GM12878 (cell line): ENCODE results near the gene GSG1L. TPM values are rescaled to one million over a fixed set of nuclear protein-coding genes. Genes with fewer than 3 reads are reported as not detected.
A peak's percentile ranks its signal among the peaks of the same experiment; 100 is the strongest.

Experiments used
- ATAC-seq: fragments of 200-7000 bp; cut with Tn5 transposase; 3 replicates; pipeline ENCODE4 v1.9.1; 2020; ENCODE audit warnings: mild to moderate bottlenecking, moderate library complexity
- BruUV-seq: library from RNA; stranded (reverse); fragments of 400-500 nt; replicated peaks from 2 replicates; lab custom pipeline; 2021; lab: Mats Ljungman, UMichigan
- CTCF ChIA-PET: fragments of 300-600 bp; sonication (Branson Sonifier 250); formaldehyde crosslinking; extraction: SDS; loops from one replicate; lab custom pipeline; 2021; ENCODE audit warnings: inconsistent platforms; lab: Yijun Ruan, JAX
- POLR2A ChIA-PET: fragments of 350-600 bp; formaldehyde crosslinking; extraction: SDS; loops from one replicate; lab custom pipeline; 2021; ENCODE audit warnings: inconsistent platforms; lab: Charles Lee
- RAD21 ChIA-PET: fragments of 300-600 bp; sonication (Branson Sonifier 250); formaldehyde crosslinking; loops from one replicate; lab custom pipeline; 2023; ENCODE audit warnings: antibody characterized with exemption; ENCODE audit not compliant: unreplicated experiment; lab: Charles Lee
- SMC1A ChIA-PET: fragments of 300-600 bp; sonication (Branson Sonifier 250); formaldehyde crosslinking; loops from one replicate; lab custom pipeline; 2023; ENCODE audit not compliant: unreplicated experiment, uncharacterized antibody; lab: Charles Lee
- DNase-seq: peaks from one replicate; pipeline ENCODE4 v3.0.0-alpha.2; 2011; ENCODE audit warnings: low read depth, low spot score
- FAIRE-seq: peaks from 3 replicates; lab custom pipeline; 2011; peaks lifted over from hg19 to GRCh38; lab: Jason Lieb, UNC
- H2AFZ ChIP-seq: 2 replicates; pipeline ENCODE4 v1.6.0; 2011; ENCODE audit warnings: low read depth, low read length, control low read depth; ENCODE audit not compliant: control insufficient read depth
- H3K27ac ChIP-seq: 2 replicates; pipeline ENCODE4 v1.5.1; 2011; ENCODE audit warnings: control low read depth; ENCODE audit not compliant: control insufficient read depth, insufficient read depth
- H3K27me3 ChIP-seq, 2 experiments: replicated peaks in 1 of 2; 2 replicates each; pipeline versions ENCODE4 v1.6.0 to v1.6.1; 2011; ENCODE audit warnings: low read length in 1 of 2; ENCODE audit not compliant: control insufficient read depth in 2 of 2, insufficient read depth in 2 of 2
- H3K36me3 ChIP-seq, 2 experiments: 2 replicates each; pipeline ENCODE4 v1.5.1; 2011; ENCODE audit warnings: low read length in 1 of 2; ENCODE audit not compliant: control insufficient read depth in 2 of 2, insufficient read depth in 2 of 2
- H3K4me1 ChIP-seq: 2 replicates; pipeline ENCODE4 v1.6.1; 2011; ENCODE audit warnings: mild to moderate bottlenecking, low read length, moderate library complexity, mixed read lengths; ENCODE audit not compliant: control insufficient read depth, insufficient read depth
- H3K4me2 ChIP-seq: 2 replicates; pipeline ENCODE4 v1.6.0; 2011; ENCODE audit warnings: control low read depth; ENCODE audit not compliant: control insufficient read depth, insufficient read depth
- H3K4me3 ChIP-seq: fragments of 200-600 bp; sonication (generic); 2 replicates; pipeline ENCODE4 v1.5.1; 2016
- H3K79me2 ChIP-seq: 2 replicates; pipeline ENCODE4 v1.6.0; 2011; ENCODE audit warnings: low read length; ENCODE audit not compliant: control insufficient read depth, insufficient read depth
- H3K9ac ChIP-seq: 2 replicates; pipeline ENCODE4 v1.8.0; 2011; ENCODE audit warnings: low read length, control low read depth, mixed read lengths; ENCODE audit not compliant: control insufficient read depth, insufficient read depth
- H3K9me3 ChIP-seq: replicated peaks from 3 replicates; pipeline ENCODE4 v1.5.1; 2011; ENCODE audit warnings: mild to moderate bottlenecking, low read length; ENCODE audit not compliant: control insufficient read depth, insufficient read depth
- H4K20me1 ChIP-seq: 2 replicates; pipeline ENCODE4 v1.6.0; 2011; ENCODE audit not compliant: control insufficient read depth, insufficient read depth
- ESRRA ChIP-seq: IDR thresholded peaks from 2 replicates; pipeline ENCODE4 v1.6.1; 2012; ENCODE audit warnings: mild to moderate bottlenecking, low read length, improper control_type of control experiment
- NFYB ChIP-seq: IDR thresholded peaks from 2 replicates; pipeline ENCODE4 v1.6.1; 2011; ENCODE audit warnings: low read depth, mild to moderate bottlenecking, low read length, improper control_type of control experiment, moderate library complexity; ENCODE audit not compliant: insufficient read depth
- ZBED1 ChIP-seq: IDR thresholded peaks from 2 replicates; pipeline ENCODE4 v1.6.1; 2016; ENCODE audit warnings: borderline replicate concordance
- ZNF207 ChIP-seq: fragments of 450-650 bp; IDR thresholded peaks from 2 replicates; pipeline ENCODE4 v1.6.1; 2014; ENCODE audit warnings: antibody characterized with exemption, mild to moderate bottlenecking, borderline replicate concordance
- ZNF217 ChIP-seq: fragments of 450-650 bp; IDR thresholded peaks from 2 replicates; pipeline ENCODE4 v1.6.1; 2017; ENCODE audit warnings: antibody characterized with exemption, mild to moderate bottlenecking
- ZNF384 ChIP-seq: IDR thresholded peaks from 2 replicates; pipeline ENCODE4 v1.6.1; 2012; ENCODE audit warnings: low read depth, mild to moderate bottlenecking, low read length, improper control_type of control experiment, borderline replicate concordance
- WGBS: methylation state at CpG from one replicate; pipeline ENCODE4 v1.1.6; 2016; ENCODE audit warnings: low lambda C conversion rate; ENCODE audit not compliant: insufficient replicate concordance, insufficient coverage; ENCODE audit errors: missing lambda C conversion rate; 5-methylcytosine and 5-hydroxymethylcytosine counted together
- in situ Hi-C: fragments of 300-500 bp; cut with MboI; formaldehyde crosslinking; loops from 9 replicates; pipeline ENCODE4 v1.14.3; 2018; ENCODE audit warnings: mixed read lengths
- intact Hi-C: fragments of 100-400 bp; cut with micrococcal nuclease; formaldehyde crosslinking; loops from one replicate; pipeline ENCODE4 v1.14.2; 2022; ENCODE audit not compliant: unreplicated experiment
- polyA plus RNA-seq, 11 experiments: library from polyadenylated mRNA; depleted of rRNA in 4 of 11; unstranded in 6 of 11; stranded (reverse) in 5 of 11; fragments of >200 nt; fragmentation: Nextera tagmentation in 4 of 11; fragmentation: Illumina TruSeq in 1 of 11; extraction: Ambion mirVana in 4 of 11; extraction: Trizol in 1 of 11; gene quantifications; 1 replicate in 1 of 11; 2 replicates in 10 of 11; pipeline versions ENCODE4 v1.2.1 to v1.2.3, GENCODE V29; 2011 to 2016; ENCODE audit warnings: inconsistent platforms in 2 of 11, missing spikeins in 2 of 11, low read depth in 1 of 11
- total RNA-seq, 4 experiments: library from RNA; depleted of rRNA in 3 of 4; stranded (reverse); fragments of >200 nt in 3 of 4; fragmentation: Illumina TruSeq in 1 of 4; extraction: Trizol in 1 of 4; gene quantifications; 2 replicates each; pipeline versions ENCODE4 v1.2.1 to v1.2.3, GENCODE V29; 2013 to 2021
- TF ChIP-seq, protein P1 (sequence below): IDR thresholded peaks from 2 replicates; pipeline ENCODE4 v1.6.1; 2012; ENCODE audit warnings: mild to moderate bottlenecking, low read depth, low read length
- TF ChIP-seq, protein P2 (sequence below): fragments of 450-650 bp; IDR thresholded peaks from 2 replicates; pipeline ENCODE4 v1.6.1; 2017; ENCODE audit warnings: mild to moderate bottlenecking, low read depth, inconsistent platforms; ENCODE audit not compliant: poor library complexity, severe bottlenecking

GSG1L gene
- total and polyA plus RNA-seq, 10 of the 15 experiments (the other 5 are each of a cell fraction or from before 2014, with no cell fraction given), result not detected

DNA sequence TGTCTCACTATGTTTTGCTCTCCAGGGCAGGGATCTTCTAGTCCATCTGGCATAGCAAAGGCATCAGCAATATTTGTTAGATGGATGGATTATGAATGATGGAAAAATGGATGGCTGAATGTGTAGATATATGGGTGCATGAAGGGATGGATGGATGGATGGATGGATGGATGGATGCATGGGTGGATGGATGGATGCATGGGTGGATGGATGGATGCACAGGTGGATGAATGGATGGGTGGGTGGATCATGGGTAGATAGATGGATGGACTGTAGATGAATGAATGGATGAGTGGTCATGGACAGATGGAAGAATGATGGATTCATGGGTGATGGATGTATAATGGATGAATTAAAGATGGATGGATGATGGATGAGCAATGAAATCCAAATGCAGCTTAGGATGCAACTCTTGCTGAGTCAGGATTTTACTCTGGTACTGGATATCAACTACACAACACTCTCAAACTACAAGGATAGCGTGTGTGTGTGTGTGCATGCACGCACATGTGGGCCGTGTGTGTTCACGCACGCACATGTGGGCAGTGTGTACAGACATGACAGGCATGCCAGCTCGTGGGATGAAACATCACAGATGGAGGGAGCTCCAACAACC is 34.0 kb downstream of the GSG1L start (continued):
- TF ChIP-seq, protein P1, sequence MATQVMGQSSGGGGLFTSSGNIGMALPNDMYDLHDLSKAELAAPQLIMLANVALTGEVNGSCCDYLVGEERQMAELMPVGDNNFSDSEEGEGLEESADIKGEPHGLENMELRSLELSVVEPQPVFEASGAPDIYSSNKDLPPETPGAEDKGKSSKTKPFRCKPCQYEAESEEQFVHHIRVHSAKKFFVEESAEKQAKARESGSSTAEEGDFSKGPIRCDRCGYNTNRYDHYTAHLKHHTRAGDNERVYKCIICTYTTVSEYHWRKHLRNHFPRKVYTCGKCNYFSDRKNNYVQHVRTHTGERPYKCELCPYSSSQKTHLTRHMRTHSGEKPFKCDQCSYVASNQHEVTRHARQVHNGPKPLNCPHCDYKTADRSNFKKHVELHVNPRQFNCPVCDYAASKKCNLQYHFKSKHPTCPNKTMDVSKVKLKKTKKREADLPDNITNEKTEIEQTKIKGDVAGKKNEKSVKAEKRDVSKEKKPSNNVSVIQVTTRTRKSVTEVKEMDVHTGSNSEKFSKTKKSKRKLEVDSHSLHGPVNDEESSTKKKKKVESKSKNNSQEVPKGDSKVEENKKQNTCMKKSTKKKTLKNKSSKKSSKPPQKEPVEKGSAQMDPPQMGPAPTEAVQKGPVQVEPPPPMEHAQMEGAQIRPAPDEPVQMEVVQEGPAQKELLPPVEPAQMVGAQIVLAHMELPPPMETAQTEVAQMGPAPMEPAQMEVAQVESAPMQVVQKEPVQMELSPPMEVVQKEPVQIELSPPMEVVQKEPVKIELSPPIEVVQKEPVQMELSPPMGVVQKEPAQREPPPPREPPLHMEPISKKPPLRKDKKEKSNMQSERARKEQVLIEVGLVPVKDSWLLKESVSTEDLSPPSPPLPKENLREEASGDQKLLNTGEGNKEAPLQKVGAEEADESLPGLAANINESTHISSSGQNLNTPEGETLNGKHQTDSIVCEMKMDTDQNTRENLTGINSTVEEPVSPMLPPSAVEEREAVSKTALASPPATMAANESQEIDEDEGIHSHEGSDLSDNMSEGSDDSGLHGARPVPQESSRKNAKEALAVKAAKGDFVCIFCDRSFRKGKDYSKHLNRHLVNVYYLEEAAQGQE, result no peak
- no peak for TF ChIP-seq ESRRA
- TF ChIP-seq ZNF384, result no peak
- no peak for TF ChIP-seq ZNF207
- no peak for TF ChIP-seq ZNF217
- TF ChIP-seq, protein P2, sequence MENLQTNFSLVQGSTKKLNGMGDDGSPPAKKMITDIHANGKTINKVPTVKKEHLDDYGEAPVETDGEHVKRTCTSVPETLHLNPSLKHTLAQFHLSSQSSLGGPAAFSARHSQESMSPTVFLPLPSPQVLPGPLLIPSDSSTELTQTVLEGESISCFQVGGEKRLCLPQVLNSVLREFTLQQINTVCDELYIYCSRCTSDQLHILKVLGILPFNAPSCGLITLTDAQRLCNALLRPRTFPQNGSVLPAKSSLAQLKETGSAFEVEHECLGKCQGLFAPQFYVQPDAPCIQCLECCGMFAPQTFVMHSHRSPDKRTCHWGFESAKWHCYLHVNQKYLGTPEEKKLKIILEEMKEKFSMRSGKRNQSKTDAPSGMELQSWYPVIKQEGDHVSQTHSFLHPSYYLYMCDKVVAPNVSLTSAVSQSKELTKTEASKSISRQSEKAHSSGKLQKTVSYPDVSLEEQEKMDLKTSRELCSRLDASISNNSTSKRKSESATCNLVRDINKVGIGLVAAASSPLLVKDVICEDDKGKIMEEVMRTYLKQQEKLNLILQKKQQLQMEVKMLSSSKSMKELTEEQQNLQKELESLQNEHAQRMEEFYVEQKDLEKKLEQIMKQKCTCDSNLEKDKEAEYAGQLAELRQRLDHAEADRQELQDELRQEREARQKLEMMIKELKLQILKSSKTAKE, result no peak

DNA sequence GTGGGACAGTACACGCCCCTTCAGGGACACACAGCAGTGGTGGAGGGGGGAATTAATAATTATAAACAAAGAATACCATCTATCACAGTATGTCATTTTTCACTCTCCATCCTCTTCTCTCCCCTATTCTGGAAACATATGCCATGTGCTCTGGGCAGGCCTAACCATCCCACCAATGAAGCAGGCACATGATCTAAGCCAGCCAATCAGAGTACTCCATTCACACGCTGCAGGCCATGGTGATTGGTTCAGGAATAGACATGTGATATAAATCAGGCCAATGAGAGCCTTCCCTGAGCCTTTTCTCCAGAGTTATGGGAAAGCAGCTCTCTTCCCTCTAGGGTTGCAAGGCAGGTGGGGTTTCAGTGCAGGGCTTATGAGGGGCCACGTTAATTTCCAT is 36.5 kb downstream of the GSG1L start:
- DNase-seq (no peak), FAIRE-seq (no peak), ATAC-seq (no peak)
- Histone ChIP-seq H2AFZ (no peak overlapping the region), H3K4me1 (no peaks in the 10 kb centered on the region), H3K27ac (no peak overlapping the region), H3K9ac (no peak overlapping the region), H3K27me3 (peaks cover 0 to 1% of the 10 kb centered on the region in 2 experiments; a peak in 3 of 4 replicates), H3K36me3 (no peaks in the 10 kb centered on the region), H3K79me2 (no peaks in the 10 kb centered on the region), H3K4me2 (no peak overlapping the region), H4K20me1 (no peaks in the 10 kb centered on the region), H3K4me3 (no peak overlapping the region), H3K9me3 (no peaks in the 10 kb centered on the region; the same call in 2 of the 3 replicates)
- no TSS peak for BruUV-seq
- POLR2A ChIA-PET, result no interaction called here
- peak; percentile 75 for TF ChIP-seq NFYB
- no peak for TF ChIP-seq ZBED1
- intact Hi-C loops, result no loop called here
- whole genome bisulfite sequencing, result 10% methylated on average over 3 of the region's 3 CpGs
- CTCF ChIA-PET, result no interaction called here
- in situ Hi-C loops, result no loop called here
- SMC1A ChIA-PET, result no interaction called here
- RAD21 ChIA-PET, result no interaction called here
